WTC11 (cell line): Measurements from ENCODE around the gene TACO1. TPM values are rescaled to one million over a fixed set of nuclear protein-coding genes. Genes with fewer than 3 reads are reported as not detected.

Experiments
- ATAC-seq: fragments of 200-7000 bp; cut with Tn5 transposase; 2 replicates; pipeline ENCODE4 v1.10.0; 2021; ENCODE audit warnings: mild to moderate bottlenecking, moderate library complexity
- CTCF ChIA-PET: fragments of 300-600 bp; sonication (Branson Sonifier 250); formaldehyde crosslinking; loops from one replicate; lab custom pipeline; 2021; ENCODE audit warnings: antibody characterized with exemption; lab: Charles Lee
- POLR2A ChIA-PET: fragments of 350-600 bp; sonication (Branson Sonifier 250); formaldehyde crosslinking; loops from one replicate; lab custom pipeline; 2021; ENCODE audit warnings: antibody characterized with exemption; lab: Charles Lee
- DNase-seq: peaks from one replicate; pipeline ENCODE4 v3.0.0; 2021; ENCODE audit warnings: low spot score
- H3K27ac Mint-ChIP-seq: 2 replicates; pipeline ENCODE4 v1.8.0; 2021; ENCODE audit warnings: mixed read lengths
- H3K27me3 Mint-ChIP-seq: 2 replicates; pipeline ENCODE4 v1.8.0; 2021; ENCODE audit warnings: low read depth, mild to moderate bottlenecking, moderate library complexity, mixed read lengths
- H3K36me3 Mint-ChIP-seq: 2 replicates; pipeline ENCODE4 v1.8.0; 2021; ENCODE audit warnings: mixed read lengths
- H3K4me1 Mint-ChIP-seq: 2 replicates; pipeline ENCODE4 v1.8.0; 2022; ENCODE audit warnings: mixed read lengths
- H3K4me3 Mint-ChIP-seq: 2 replicates; pipeline ENCODE4 v1.8.0; 2021; ENCODE audit warnings: mild to moderate bottlenecking, moderate library complexity, mixed read lengths
- H3K9me3 Mint-ChIP-seq: 2 replicates; pipeline ENCODE4 v1.8.0; 2021; ENCODE audit warnings: mixed read lengths
- ATF2 ChIP-seq: sonication (generic); formaldehyde crosslinking; IDR thresholded peaks from 2 replicates; pipeline ENCODE4 v1.8.1; 2022; ENCODE audit warnings: low read depth, missing genetic modification reagents, borderline replicate concordance
- ATF6 ChIP-seq: sonication (generic); formaldehyde crosslinking; IDR thresholded peaks from 2 replicates; pipeline ENCODE4 v1.8.1; 2023; ENCODE audit warnings: mild to moderate bottlenecking, missing genetic modification reagents
- CTCF ChIP-seq: fragments of 200-600 bp; IDR thresholded peaks from 2 replicates; pipeline ENCODE4 v1.8.0; 2022; ENCODE audit warnings: antibody characterized with exemption
- ERG ChIP-seq: fragments of 250-450 bp; sonication (Bioruptor Pico); IDR thresholded peaks from 2 replicates; pipeline ENCODE4 v1.8.0; 2021; ENCODE audit warnings: mild to moderate bottlenecking
- ESRRA ChIP-seq: sonication (generic); formaldehyde crosslinking; IDR thresholded peaks from 2 replicates; pipeline ENCODE4 v1.8.1; 2022; ENCODE audit warnings: mild to moderate bottlenecking, missing genetic modification reagents, borderline replicate concordance
- ETV6 ChIP-seq: sonication (generic); formaldehyde crosslinking; IDR thresholded peaks from 2 replicates; pipeline ENCODE4 v1.8.1; 2022; ENCODE audit warnings: mild to moderate bottlenecking, missing genetic modification reagents
- FOXP1 ChIP-seq: sonication (generic); formaldehyde crosslinking; IDR thresholded peaks from 2 replicates; pipeline ENCODE4 v1.8.0; 2022; ENCODE audit warnings: missing genetic modification reagents, mild to moderate bottlenecking, moderate library complexity, borderline replicate concordance
- JAZF1 ChIP-seq: fragments of 250-450 bp; sonication (Bioruptor Pico); IDR thresholded peaks from 2 replicates; pipeline ENCODE4 v1.9.0; 2021; ENCODE audit warnings: moderate library complexity, mild to moderate bottlenecking, inconsistent platforms
- MLX ChIP-seq: sonication (generic); formaldehyde crosslinking; IDR thresholded peaks from 2 replicates; pipeline ENCODE4 v1.8.1; 2023; ENCODE audit warnings: mild to moderate bottlenecking, missing genetic modification reagents, moderate library complexity
- MYBL2 ChIP-seq: sonication (generic); formaldehyde crosslinking; IDR thresholded peaks from 2 replicates; pipeline ENCODE4 v1.8.1; 2023; ENCODE audit warnings: mild to moderate bottlenecking, moderate library complexity, missing genetic modification reagents
- NR3C1 ChIP-seq: sonication (generic); formaldehyde crosslinking; conservative IDR thresholded peaks from 2 replicates; pipeline ENCODE4 v1.8.1; 2023; ENCODE audit warnings: low read depth, mild to moderate bottlenecking, missing genetic modification reagents
- PREB ChIP-seq: sonication (generic); formaldehyde crosslinking; IDR thresholded peaks from 2 replicates; pipeline ENCODE4 v1.8.1; 2022; ENCODE audit warnings: mild to moderate bottlenecking, missing genetic modification reagents, moderate library complexity, borderline replicate concordance
- PRRX2 ChIP-seq: fragments of 250-450 bp; sonication (Bioruptor Pico); IDR thresholded peaks from 2 replicates; pipeline ENCODE4 v1.8.0; 2021; ENCODE audit warnings: mild to moderate bottlenecking
- SMAD3 ChIP-seq: sonication (generic); formaldehyde crosslinking; IDR thresholded peaks from 2 replicates; pipeline ENCODE4 v1.8.0; 2022; ENCODE audit warnings: missing genetic modification reagents, mild to moderate bottlenecking, borderline replicate concordance
- SMAD4 ChIP-seq: sonication (generic); formaldehyde crosslinking; IDR thresholded peaks from 2 replicates; pipeline ENCODE4 v1.8.0; 2022; ENCODE audit warnings: mild to moderate bottlenecking, missing genetic modification reagents
- SOX15 ChIP-seq: fragments of 250-450 bp; sonication (Bioruptor Pico); IDR thresholded peaks from 2 replicates; pipeline ENCODE4 v1.9.0; 2021; ENCODE audit warnings: mild to moderate bottlenecking
- SP1 ChIP-seq: sonication (generic); formaldehyde crosslinking; conservative IDR thresholded peaks from 2 replicates; pipeline ENCODE4 v1.8.1; 2022; ENCODE audit warnings: missing genetic modification reagents
- TP53 ChIP-seq: sonication (generic); formaldehyde crosslinking; IDR thresholded peaks from 2 replicates; pipeline ENCODE4 v1.8.1; 2023; ENCODE audit warnings: mild to moderate bottlenecking, missing genetic modification reagents
- ZMAT4 ChIP-seq: fragments of 250-450 bp; sonication (Bioruptor Pico); IDR thresholded peaks from 2 replicates; pipeline ENCODE4 v1.9.0; 2021; ENCODE audit warnings: mild to moderate bottlenecking
- ZNF263 ChIP-seq: sonication (generic); formaldehyde crosslinking; IDR thresholded peaks from 2 replicates; pipeline ENCODE4 v1.8.1; 2022; ENCODE audit warnings: low read depth, mild to moderate bottlenecking, moderate library complexity, missing genetic modification reagents
- ZNF317 ChIP-seq: sonication (generic); formaldehyde crosslinking; IDR thresholded peaks from 2 replicates; pipeline ENCODE4 v1.8.1; 2023; ENCODE audit warnings: low read depth, mild to moderate bottlenecking, moderate library complexity, missing genetic modification reagents, borderline replicate concordance
- total RNA-seq: library from RNA; stranded (reverse); gene quantifications from 3 replicates; pipeline ENCODE4 v1.2.3, GENCODE V29; 2021

Gene TACO1
- total RNA-seq, 1 experiment from 2014 or later: 26.9 TPM

GRCh38 chr17:63641692-63642448 lies 41.2 kb downstream of the TACO1 start:
- Mint-ChIP-seq H3K9me3 (no peaks in the 10 kb centered on the region), H3K36me3 (no peaks in the 10 kb centered on the region), H3K4me3 (no peak overlapping the region), H3K27ac (no peak overlapping the region)
- CTCF ChIA-PET: no interaction called here
- DNase-seq (no peak), ATAC-seq (no peak)
- no peak for TF ChIP-seq NR3C1
- no peak for TF ChIP-seq CTCF
- TF ChIP-seq, all 79 proteins: peak for 0
- peaks cover 5% of the 10 kb centered on the region for H3K4me1 Mint-ChIP-seq
- POLR2A ChIA-PET: no interaction called here
- no peaks in the 10 kb centered on the region for H3K27me3 Mint-ChIP-seq

- Mint-ChIP-seq H3K9me3 (no peaks in the 10 kb centered on the region), H3K36me3 (peaks cover 1% of the 10 kb centered on the region; the same call in 1 of the 2 replicates), H3K4me3 (no peak overlapping the region), H3K27ac (no peak overlapping the region), H3K4me1 (peaks cover 19% of the 10 kb centered on the region), H3K27me3 (no peaks in the 10 kb centered on the region)
- ATAC-seq (no peak), DNase-seq (no peak)
- POLR2A ChIA-PET: no interaction called here
- CTCF ChIA-PET: interaction anchor here (2.1 kb wide), 1 partner anchor 209 kb away, joined by 7 read pairs; no protein-coding TSS in a partner anchor
- TF ChIP-seq ATF6 (CRISPR knock-in tag) (no peak), FOXP1 (CRISPR knock-in tag) (no peak), MYBL2 (CRISPR knock-in tag) (no peak), ZNF317 (no peak), NR3C1 (no peak), PREB (CRISPR knock-in tag) (no peak), TP53 (CRISPR knock-in tag) (no peak), ESRRA (CRISPR knock-in tag) (no peak)
Observed at GRCh38 chr17:63644846-63645245, 44.2 kb downstream of the TACO1 start.

GRCh38 chr17:63645775-63646487 lies 45.2 kb downstream of the TACO1 start:
- Mint-ChIP-seq H3K4me1 (peaks cover 19% of the 10 kb centered on the region), H3K9me3 (no peaks in the 10 kb centered on the region), H3K27me3 (no peaks in the 10 kb centered on the region), H3K4me3 (no peak overlapping the region), H3K27ac (no peak overlapping the region; the same call in 1 of the 2 replicates), H3K36me3 (peaks cover 2% of the 10 kb centered on the region; the same call in 1 of the 2 replicates)
- ChIA-PET POLR2A (no interaction called here), CTCF (interaction anchor here (2.1 kb wide), 1 partner anchor 210 kb away, joined by 7 read pairs; no protein-coding TSS in a partner anchor)
- TF ChIP-seq ETV6 (CRISPR knock-in tag) (no peak), ZMAT4 (no peak), PRRX2 (CRISPR knock-in tag) (no peak), ATF2 (CRISPR knock-in tag) (no peak), JAZF1 (CRISPR knock-in tag) (no peak), ZNF263 (CRISPR knock-in tag) (no peak), SOX15 (no peak), MLX (CRISPR knock-in tag) (no peak), SMAD3 (no peak), ERG (no peak), NR3C1 (no peak), SP1 (CRISPR knock-in tag) (no peak), SMAD4 (CRISPR knock-in tag) (no peak)
- DNase-seq (no peak), ATAC-seq (no peak)
